ENCODE measurements around the gene ACOXL. TPM values are rescaled to one million over a fixed set of nuclear protein-coding genes. Genes with fewer than 3 reads are reported as not detected.

Gene ACOXL
- total and polyA plus RNA-seq, 2 of the 8 experiments (the other 6 are each of a cell fraction or from before 2014, with no cell fraction given) = 11.4 to 20.6 TPM

DNA sequence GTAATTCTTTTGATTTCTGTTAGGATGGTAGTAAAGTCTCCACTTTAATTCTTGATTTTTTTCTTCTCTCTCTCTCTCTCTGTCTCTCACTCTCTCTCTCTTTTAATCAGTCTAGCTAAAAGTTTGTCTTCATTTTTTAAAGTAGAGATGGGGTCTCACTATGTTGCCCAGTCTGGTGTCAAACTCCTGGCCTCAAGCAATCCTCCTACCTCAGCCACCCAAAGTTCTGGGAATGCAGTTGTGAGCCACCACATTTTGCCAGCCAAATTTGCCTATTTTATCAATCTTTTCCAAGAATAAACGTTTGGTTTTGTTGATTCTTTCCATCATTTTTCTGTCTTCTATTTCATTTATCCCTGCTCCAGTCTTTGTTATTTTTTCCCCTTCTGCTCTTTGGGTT is 23.9 kb upstream of the ACOXL start:
- Histone ChIP-seq H3K14ac (ENCODE audit: insufficient read length) (no peak overlapping the region), H2BK15ac (ENCODE audit: low read length) (no peak overlapping the region), H4K20me1 (replicated peaks in 1 of 2; ENCODE audit: control insufficient read depth in 1 of 2, insufficient read depth in 2 of 2, low read length in 2 of 2) (no peaks in the 10 kb centered on the region), H3K4me3 (ENCODE audit: extremely low read depth in 1 of 4, insufficient read depth in 2 of 4, low read depth in 3 of 4, low read length in 4 of 4) (no peak overlapping the region), H3K4me1 (replicated peaks in 1 of 4; ENCODE audit: control insufficient read depth in 3 of 4, insufficient read depth in 4 of 4, low read length in 3 of 4) (no peaks in the 10 kb centered on the region), H4K91ac (replicated peaks; ENCODE audit: insufficient read length, low read length) (no peak overlapping the region), H3K9ac (replicated peaks in 1 of 4; ENCODE audit: extremely low read depth in 1 of 4, low read depth in 3 of 4, low read length in 3 of 4) (no peak overlapping the region), H2BK20ac (ENCODE audit: low read length) (no peak overlapping the region), H3K79me1 (ENCODE audit: low read depth, low read length) (no peaks in the 10 kb centered on the region), H2AFZ (ENCODE audit: low read length) (no peak overlapping the region), H3K4me2 (ENCODE audit: insufficient read depth in 1 of 2, low read depth in 2 of 2, low read length in 2 of 2) (no peak overlapping the region), H2BK120ac (replicated peaks; ENCODE audit: low read depth, low read length) (no peak overlapping the region), H3K56ac (replicated peaks; ENCODE audit: insufficient read length, low read depth, low read length) (no peak overlapping the region), H2BK5ac (ENCODE audit: low read depth, low read length) (no peak overlapping the region), H3K36me3 (ENCODE audit: control insufficient read depth in 2 of 4, insufficient read depth in 4 of 4, low read length in 3 of 4) (no peaks in the 10 kb centered on the region), H3K23ac (ENCODE audit: insufficient read length) (no peak overlapping the region), H2AK5ac (ENCODE audit: low read depth, low read length) (no peak overlapping the region), H3K4ac (replicated peaks; ENCODE audit: insufficient read length, low read depth, low read length) (no peak overlapping the region), H4K5ac (ENCODE audit: insufficient read length, low read depth, low read length) (no peak overlapping the region), H3K27me3 (replicated peaks in 1 of 4; ENCODE audit: control insufficient read depth in 3 of 4, extremely low read depth in 1 of 4, insufficient read depth in 3 of 4, low read length in 3 of 4) (no peaks in the 10 kb centered on the region), H4K8ac (ENCODE audit: extremely low read depth, insufficient read depth, low read length) (no peak overlapping the region), H3K79me2 (ENCODE audit: control insufficient read depth in 1 of 2, insufficient read depth in 2 of 2, low read length in 2 of 2) (no peaks in the 10 kb centered on the region), H3K27ac (ENCODE audit: low read depth, low read length) (no peak overlapping the region), H3K18ac (ENCODE audit: extremely low read depth, low read length) (no peak overlapping the region), H3K23me2 (ENCODE audit: low read depth, low read length) (no peaks in the 10 kb centered on the region), H3K9me3 (ENCODE audit: insufficient read depth in 2 of 2, low read depth in 1 of 2, low read length in 1 of 2) (no peaks in the 10 kb centered on the region), H2BK12ac (ENCODE audit: low read depth, low read length) (no peak overlapping the region)
- 56% methylated on average over 1 of the region's 1 CpG; no CpG with 5 or more reads in 1 of the 2 experiments for WGBS, 2 experiments (ENCODE audit: extremely low coverage in 1 of 2, insufficient coverage in 1 of 2, insufficient read length in 1 of 2, insufficient replicate concordance in 2 of 2, low coverage in 1 of 2, low lambda C conversion rate in 2 of 2, missing lambda C conversion rate in 1 of 2)
- ChIA-PET CTCF (ENCODE audit: partially characterized antibody) (no interaction called here), POLR2A (ENCODE audit: partially characterized antibody) (interaction anchor here (1.4 kb wide), 1 partner anchor 19 kb away, joined by 6 read pairs; no protein-coding TSS in a partner anchor)
- no peak for DNase-seq (ENCODE audit: low read depth in 1 of 2, low spot score in 2 of 2)
- FAIRE-seq = no peak
- 0 out of 2 replicates have a peak, but pooled peaks have one; percentile 30 for TF ChIP-seq KDM1A (IDR thresholded peaks at IDR 0.05; ENCODE audit: borderline replicate concordance, low read length)
- TF ChIP-seq RAD21 (IDR thresholded peaks at IDR 0.05 in 1 of 2, conservative IDR thresholded peaks at IDR 0.05 in 1 of 2; ENCODE audit: low read depth in 2 of 2, low read length in 2 of 2) = no peak
